Measurements from ENCODE around the gene R3HDM2.

The R3HDM2 gene

GRCh38 chr12:57459750-57460467 lies 29.1 kb upstream of the R3HDM2 start, which contains the start of gene GLI1:
Gene GLI1 (plus strand): TSS chr12:57459785. CDS start chr12:57463692, 3,907 bp downstream.
- Histone ChIP-seq H3K79me2 (ENCODE audit: insufficient read depth, low read length) (no peaks in the 10 kb centered on the region), H4K20me1 (ENCODE audit: insufficient read depth, low read length, poor library complexity, severe bottlenecking) (no peaks in the 10 kb centered on the region), H3K4me3 (ENCODE audit: low read length, poor library complexity, severe bottlenecking) (peak within 1 kb of the TSS; percentile 78), H3K9me2 (replicated peaks; ENCODE audit: low read depth, low read length) (no peaks in the 10 kb centered on the region), H3K9ac (ENCODE audit: low read depth, low read length, poor library complexity, severe bottlenecking) (peak within 1 kb of the TSS; percentile 90), H3K4me1 (ENCODE audit: insufficient read depth, low read length, poor library complexity, severe bottlenecking) (peaks cover 28% of the 10 kb centered on the region), H3F3A (ENCODE audit: low read depth) (peaks cover 2% of the 10 kb centered on the region; the same call in 1 of the 2 replicates), H3K9me3 (ENCODE audit: insufficient read depth, low read depth, low read length) (no peaks in the 10 kb centered on the region), H3K4me2 (ENCODE audit: low read depth, low read length, poor library complexity, severe bottlenecking) (peak within 1 kb of the TSS; percentile 82), H2AFZ (ENCODE audit: low read length) (peak within 1 kb of the TSS; percentile 98), H3K27me3 (ENCODE audit: insufficient read depth, low read length, poor library complexity, severe bottlenecking) (no peaks in the 10 kb centered on the region), H3K36me3 (ENCODE audit: insufficient read depth, low read length) (no peaks in the 10 kb centered on the region)
- TF ChIP-seq CTCF (conservative IDR thresholded peaks at IDR 0.05; ENCODE audit: low read length) (no peak), EZH2phosphoT487 (IDR thresholded peaks at IDR 0.05; ENCODE audit: borderline replicate concordance) (no peak)

GRCh38 chr12:57459055-57459749 lies 28.4 kb upstream of the R3HDM2 start:
- H3K36me3 ChIP-seq (ENCODE audit: insufficient read depth, low read length), result no peaks in the 10 kb centered on the region
- H3K4me1 ChIP-seq (ENCODE audit: insufficient read depth, low read length, poor library complexity, severe bottlenecking), result peaks cover 28% of the 10 kb centered on the region

GRCh38 chr12:57458665-57459054 lies 27.8 kb upstream of the R3HDM2 start:
- peak overlapping the region; percentile 2; the same call in 1 of the 2 replicates for H2AFZ ChIP-seq (ENCODE audit: low read length)
- H3F3A ChIP-seq (ENCODE audit: low read depth), result peaks cover 2% of the 10 kb centered on the region; the same call in 1 of the 2 replicates
- no peaks in the 10 kb centered on the region for H3K9me3 ChIP-seq (ENCODE audit: insufficient read depth, low read depth, low read length)
- no peaks in the 10 kb centered on the region for H3K27me3 ChIP-seq (ENCODE audit: insufficient read depth, low read length, poor library complexity, severe bottlenecking)
- H3K79me2 ChIP-seq (ENCODE audit: insufficient read depth, low read length), result no peaks in the 10 kb centered on the region
- TF ChIP-seq CTCF (conservative IDR thresholded peaks at IDR 0.05; ENCODE audit: low read length), result no peak
- no peak for TF ChIP-seq EZH2phosphoT487 (IDR thresholded peaks at IDR 0.05; ENCODE audit: borderline replicate concordance)
- H3K4me1 ChIP-seq (ENCODE audit: insufficient read depth, low read length, poor library complexity, severe bottlenecking), result peaks cover 28% of the 10 kb centered on the region
- H3K4me2 ChIP-seq (ENCODE audit: low read depth, low read length, poor library complexity, severe bottlenecking), result peak overlapping the region; percentile 82
- H4K20me1 ChIP-seq (ENCODE audit: insufficient read depth, low read length, poor library complexity, severe bottlenecking), result no peaks in the 10 kb centered on the region
- no peaks in the 10 kb centered on the region for H3K36me3 ChIP-seq (ENCODE audit: insufficient read depth, low read length)
- H3K4me3 ChIP-seq (ENCODE audit: low read length, poor library complexity, severe bottlenecking), result peak overlapping the region; percentile 78
- H3K9ac ChIP-seq (ENCODE audit: low read depth, low read length, poor library complexity, severe bottlenecking), result peak overlapping the region; percentile 58
- no peaks in the 10 kb centered on the region for H3K9me2 ChIP-seq (replicated peaks; ENCODE audit: low read depth, low read length)

More at GRCh38 chr12:57459055-57459749, 28.4 kb upstream of the R3HDM2 start:
- TF ChIP-seq CTCF (conservative IDR thresholded peaks at IDR 0.05; ENCODE audit: low read length) (peak; percentile 88), EZH2phosphoT487 (IDR thresholded peaks at IDR 0.05; ENCODE audit: borderline replicate concordance) (no peak)
- Histone ChIP-seq H3K27me3 (ENCODE audit: insufficient read depth, low read length, poor library complexity, severe bottlenecking) (no peaks in the 10 kb centered on the region), H3K9me2 (replicated peaks; ENCODE audit: low read depth, low read length) (no peaks in the 10 kb centered on the region), H3K4me3 (ENCODE audit: low read length, poor library complexity, severe bottlenecking) (peak overlapping the region; percentile 78), H2AFZ (ENCODE audit: low read length) (peak overlapping the region; percentile 98), H3K9ac (ENCODE audit: low read depth, low read length, poor library complexity, severe bottlenecking) (peak overlapping the region; percentile 90), H3F3A (ENCODE audit: low read depth) (peaks cover 2% of the 10 kb centered on the region; the same call in 1 of the 2 replicates), H4K20me1 (ENCODE audit: insufficient read depth, low read length, poor library complexity, severe bottlenecking) (no peaks in the 10 kb centered on the region), H3K9me3 (ENCODE audit: insufficient read depth, low read depth, low read length) (no peaks in the 10 kb centered on the region), H3K4me2 (ENCODE audit: low read depth, low read length, poor library complexity, severe bottlenecking) (peak overlapping the region; percentile 82), H3K79me2 (ENCODE audit: insufficient read depth, low read length) (no peaks in the 10 kb centered on the region)
